GM23338 (cell line): ENCODE results near the gene HOXA9.

Experiments
- CTCF ChIP-seq, 2 experiments: fragments of 200-600 bp in 1 of 2; sonication (generic) in 1 of 2; conservative IDR thresholded peaks; 2 replicates each; pipeline versions ENCODE4 v1.5.1 to v1.6.1; 2016 to 2017; ENCODE audit warnings: antibody characterized with exemption in 2 of 2, low read depth in 2 of 2, mild to moderate bottlenecking in 2 of 2, moderate library complexity in 1 of 2
- EZH2 ChIP-seq: fragments of 200-600 bp; sonication (generic); IDR thresholded peaks from one replicate; pipeline ENCODE4 v1.8.0; 2017; ENCODE audit warnings: antibody characterized with exemption, mild to moderate bottlenecking, low read depth; ENCODE audit not compliant: unreplicated experiment
- REST ChIP-seq: IDR thresholded peaks from one replicate; pipeline ENCODE4 v1.6.1; 2018; ENCODE audit warnings: antibody characterized with exemption; ENCODE audit not compliant: unreplicated experiment
- ZNF462 ChIP-seq: fragments of 250-450 bp; sonication (Bioruptor Pico); IDR thresholded peaks from 2 replicates; pipeline ENCODE4 v1.5.0; 2020; ENCODE audit warnings: mild to moderate bottlenecking, moderate library complexity

GRCh38 chr7:27116962-27117886 is 48.1 kb downstream of the HOXA9 start:
- TF ChIP-seq ZNF462 (no peak), CTCF (conservative IDR thresholded peaks at IDR 0.05; ENCODE audit: low read depth in 2 of 2) (no peak), EZH2 (peak; percentile 72), REST (no peak)
